ENCODE results near the gene ZNF668. TPM values are rescaled to one million over a fixed set of nuclear protein-coding genes. Genes with fewer than 3 reads are reported as not detected.

The ZNF668 gene
- total RNA-seq, 4 donors from 2014 or later = 9.6 to 19.3 (median 10.6) TPM

DNA sequence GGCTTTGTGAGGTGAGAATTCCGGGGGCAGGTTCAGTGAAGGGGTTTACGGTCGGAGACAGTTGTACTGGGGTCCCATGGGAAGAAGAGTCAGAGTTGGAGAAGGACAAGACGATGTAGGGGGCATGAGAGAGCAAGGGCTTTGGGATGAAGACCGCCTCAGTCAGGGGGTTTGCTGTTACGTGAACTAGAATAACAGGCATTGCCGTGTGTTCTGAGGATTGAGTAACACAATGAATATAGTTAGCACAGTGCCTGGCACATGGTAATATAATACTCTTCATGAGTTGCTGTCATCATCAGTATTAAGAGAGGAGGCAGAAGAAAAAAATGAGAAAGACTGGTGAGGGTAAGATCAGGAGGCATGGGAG lies 759 bp upstream of the ZNF668 start:
- Histone ChIP-seq H3K27ac (replicated peaks in 1 of 4) (peak overlapping the region; percentile 92 to 99 (median 99)), H3K36me3 (peaks cover 33 to 40% (median 39%) of the 10 kb centered on the region in 4 donors), H3K4me3 (peak overlapping the region; percentile 81 to 100 (median 98)), H3K27me3 (no peaks in the 10 kb centered on the region), H3K4me1 (peaks cover 19 to 49% (median 39%) of the 10 kb centered on the region in 4 donors), H3K9me3 (no peaks in the 10 kb centered on the region)
- intact Hi-C loops (cut with DNase I) = loop anchor here (10.0 kb wide), 1 partner anchor 370 kb away; the partner anchor contains the start of gene ZNF843
- TF ChIP-seq EP300 (IDR thresholded peaks at IDR 0.05) = no peak
- TF ChIP-seq, protein P1, sequence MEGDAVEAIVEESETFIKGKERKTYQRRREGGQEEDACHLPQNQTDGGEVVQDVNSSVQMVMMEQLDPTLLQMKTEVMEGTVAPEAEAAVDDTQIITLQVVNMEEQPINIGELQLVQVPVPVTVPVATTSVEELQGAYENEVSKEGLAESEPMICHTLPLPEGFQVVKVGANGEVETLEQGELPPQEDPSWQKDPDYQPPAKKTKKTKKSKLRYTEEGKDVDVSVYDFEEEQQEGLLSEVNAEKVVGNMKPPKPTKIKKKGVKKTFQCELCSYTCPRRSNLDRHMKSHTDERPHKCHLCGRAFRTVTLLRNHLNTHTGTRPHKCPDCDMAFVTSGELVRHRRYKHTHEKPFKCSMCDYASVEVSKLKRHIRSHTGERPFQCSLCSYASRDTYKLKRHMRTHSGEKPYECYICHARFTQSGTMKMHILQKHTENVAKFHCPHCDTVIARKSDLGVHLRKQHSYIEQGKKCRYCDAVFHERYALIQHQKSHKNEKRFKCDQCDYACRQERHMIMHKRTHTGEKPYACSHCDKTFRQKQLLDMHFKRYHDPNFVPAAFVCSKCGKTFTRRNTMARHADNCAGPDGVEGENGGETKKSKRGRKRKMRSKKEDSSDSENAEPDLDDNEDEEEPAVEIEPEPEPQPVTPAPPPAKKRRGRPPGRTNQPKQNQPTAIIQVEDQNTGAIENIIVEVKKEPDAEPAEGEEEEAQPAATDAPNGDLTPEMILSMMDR (IDR thresholded peaks at IDR 0.05) = no peak
- no peak for TF ChIP-seq POLR2A (IDR thresholded peaks at IDR 0.05; ENCODE audit: low read depth)
- no peak for TF ChIP-seq POLR2AphosphoS5 (IDR thresholded peaks at IDR 0.05)
- under 1% methylated on average over 7 of the region's 7 CpGs for WGBS
- no peak for DNase-seq (ENCODE audit: extremely low spot score)

DNA sequence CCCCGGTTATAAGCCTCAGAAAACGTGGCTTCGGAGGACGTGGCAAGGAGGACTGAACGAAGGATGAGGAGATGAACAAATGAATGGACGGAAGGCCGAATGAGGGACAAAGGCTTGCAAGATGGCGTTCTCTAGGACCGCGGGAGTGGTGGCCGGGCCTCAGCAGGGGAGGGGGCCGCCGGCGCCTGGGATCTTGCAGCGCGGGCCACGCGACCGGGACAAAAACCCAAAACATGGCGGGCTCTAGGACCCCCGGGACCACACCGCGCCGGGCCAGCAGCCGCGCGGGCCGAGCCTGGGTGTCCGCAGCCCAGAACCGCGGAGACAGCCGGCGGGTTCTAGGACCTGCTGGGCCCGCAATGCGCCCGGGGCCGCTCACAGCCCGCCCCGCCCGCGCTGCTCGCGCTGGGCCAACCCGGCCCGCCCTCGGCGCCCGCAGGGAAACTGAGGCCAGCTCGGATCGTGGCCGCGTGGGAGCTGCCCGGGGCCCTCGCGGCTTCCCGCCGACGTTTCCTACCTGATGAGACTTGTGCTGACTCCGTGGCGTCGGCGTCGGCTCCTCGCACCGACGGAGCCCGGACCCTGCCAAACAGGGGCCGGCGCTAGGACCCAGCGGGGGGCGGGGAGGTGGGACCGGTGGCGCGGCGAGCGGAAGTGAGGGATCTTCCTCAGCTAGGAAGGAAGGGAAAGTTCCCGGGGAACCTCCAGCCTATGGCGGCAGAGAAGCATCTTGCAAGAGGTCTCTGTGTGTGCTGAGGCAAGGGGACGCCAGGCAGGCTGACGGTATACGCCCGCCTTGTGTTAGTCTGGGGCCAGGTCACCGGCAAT lies 684 bp downstream of the ZNF668 start:
- H3K36me3 ChIP-seq = peaks cover 20 to 26% (median 24%) of the 10 kb centered on the region in 4 donors
- H3K9me3 ChIP-seq = no peaks in the 10 kb centered on the region
- DNase-seq (ENCODE audit: extremely low spot score) = peak; percentile 96
- peak overlapping the region; percentile 92 to 99 (median 99) for H3K27ac ChIP-seq (replicated peaks in 1 of 4)
- H3K4me1 ChIP-seq = peaks cover 19 to 49% (median 39%) of the 10 kb centered on the region in 4 donors
- intact Hi-C loops (cut with DNase I) = loop anchor here (10.0 kb wide), 1 partner anchor 371 kb away; the partner anchor contains the start of gene ZNF843
- 1% methylated on average over 45 of the region's 83 CpGs for WGBS
- no peaks in the 10 kb centered on the region for H3K27me3 ChIP-seq
- peak overlapping the region; percentile 81 to 100 (median 98) for H3K4me3 ChIP-seq
- TF ChIP-seq POLR2A (IDR thresholded peaks at IDR 0.05; ENCODE audit: low read depth) (peak; percentile 16), POLR2AphosphoS5 (IDR thresholded peaks at IDR 0.05) (peak in 1 of 2 donors; percentile 38), EP300 (IDR thresholded peaks at IDR 0.05) (no peak)
- TF ChIP-seq, protein P1 (IDR thresholded peaks at IDR 0.05) = peak in 1 of 3 experiments; percentile 1

DNA sequence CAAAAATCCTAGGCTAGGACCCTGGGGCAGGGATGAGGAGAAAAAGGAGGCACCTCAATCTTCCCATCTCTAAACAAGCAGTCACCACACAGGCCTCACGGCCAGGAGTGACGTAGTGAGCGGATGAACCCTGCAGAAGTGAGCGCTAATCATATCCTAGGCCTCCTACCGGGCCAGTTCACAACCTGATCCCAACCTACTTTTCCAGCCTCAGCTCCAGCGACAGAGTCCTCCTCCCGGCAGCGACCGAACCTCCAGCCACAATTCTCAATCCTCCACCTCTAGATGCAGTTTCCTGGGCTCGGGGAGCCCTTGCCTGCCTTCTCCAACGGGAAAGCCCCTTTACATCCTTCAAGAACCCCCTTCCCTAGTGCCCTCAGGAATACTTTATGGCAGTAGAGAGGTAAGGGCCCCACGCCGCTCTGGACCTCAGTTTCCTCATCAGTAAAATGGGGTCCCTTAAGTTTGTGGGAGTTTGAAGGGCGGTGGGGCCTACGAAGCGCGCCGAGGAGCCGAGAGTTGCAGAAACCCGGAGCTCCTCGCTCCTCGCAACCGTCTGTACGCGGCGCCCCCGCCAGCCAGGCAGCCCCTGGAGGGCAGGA lies 1.4 kb downstream of the ZNF668 start:
- no peak for DNase-seq (ENCODE audit: extremely low spot score)
- Histone ChIP-seq H3K27ac (replicated peaks in 1 of 4) (peak overlapping the region; percentile 92 to 99 (median 99)), H3K36me3 (peaks cover 13 to 19% (median 17%) of the 10 kb centered on the region in 4 donors), H3K9me3 (no peaks in the 10 kb centered on the region), H3K27me3 (no peaks in the 10 kb centered on the region), H3K4me3 (peak overlapping the region; percentile 81 to 100 (median 98)), H3K4me1 (peaks cover 19 to 49% (median 39%) of the 10 kb centered on the region in 4 donors)
- intact Hi-C loops (cut with DNase I) = loop anchor here (10.0 kb wide), 1 partner anchor 372 kb away; the partner anchor contains the start of gene ZNF843
- TF ChIP-seq, protein P1 (IDR thresholded peaks at IDR 0.05) = no peak
- TF ChIP-seq POLR2AphosphoS5 (IDR thresholded peaks at IDR 0.05) (no peak), EP300 (IDR thresholded peaks at IDR 0.05) (no peak), POLR2A (IDR thresholded peaks at IDR 0.05; ENCODE audit: low read depth) (no peak)
- WGBS = 2% methylated on average over 26 of the region's 27 CpGs

DNA sequence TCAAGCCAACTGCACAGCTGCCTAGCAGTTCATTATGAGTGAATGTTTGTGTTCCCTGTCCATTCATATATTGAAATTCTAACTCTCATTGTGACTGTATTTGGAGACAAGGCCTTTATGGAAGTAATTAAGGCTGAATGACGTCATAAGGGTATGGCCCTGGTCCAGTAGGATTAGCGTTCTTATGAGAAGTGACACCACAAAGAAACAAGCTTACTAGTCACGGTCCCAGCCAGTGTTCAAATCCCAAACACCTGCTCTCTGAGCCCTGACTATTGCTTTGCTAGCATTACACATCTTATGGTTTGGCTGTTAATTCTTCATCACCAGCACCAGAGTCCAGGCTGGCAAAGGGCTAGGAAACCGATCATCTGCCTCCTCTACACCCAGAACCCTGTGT lies 2.2 kb downstream of the ZNF668 start:
- Histone ChIP-seq H3K27ac (replicated peaks in 1 of 4) (peak overlapping the region; percentile 92 to 99 (median 99)), H3K27me3 (no peaks in the 10 kb centered on the region), H3K4me3 (peak overlapping the region in 3 of 4 donors; percentile 97 to 100 (median 100)), H3K4me1 (peaks cover 19 to 46% (median 39%) of the 10 kb centered on the region in 4 donors), H3K36me3 (peaks cover 5 to 11% (median 9%) of the 10 kb centered on the region in 4 donors), H3K9me3 (no peaks in the 10 kb centered on the region)
- TF ChIP-seq EP300 (IDR thresholded peaks at IDR 0.05) (no peak), POLR2AphosphoS5 (IDR thresholded peaks at IDR 0.05) (no peak), POLR2A (IDR thresholded peaks at IDR 0.05; ENCODE audit: low read depth) (no peak)
- TF ChIP-seq, protein P1 (IDR thresholded peaks at IDR 0.05) = no peak
- 46% methylated on average over 4 of the region's 4 CpGs for WGBS
- DNase-seq (ENCODE audit: extremely low spot score) = no peak
- intact Hi-C loops (cut with DNase I) = loop anchor here (10.0 kb wide), 1 partner anchor 373 kb away; the partner anchor contains the start of gene ZNF843
